Hepatic stellate cell (primary cell): ENCODE results near the gene NSRP1.
"Not testable (repeated sequence)": the region's sequence is repeated elsewhere in the genome, so short reads cannot be mapped to it uniquely, and the experiment has no call there.

ENCODE experiments used
- DNase-seq: peaks from one replicate; pipeline ENCODE4 v3.0.0; 2011; ENCODE audit warnings: low spot score

NSRP1 gene

DNA sequence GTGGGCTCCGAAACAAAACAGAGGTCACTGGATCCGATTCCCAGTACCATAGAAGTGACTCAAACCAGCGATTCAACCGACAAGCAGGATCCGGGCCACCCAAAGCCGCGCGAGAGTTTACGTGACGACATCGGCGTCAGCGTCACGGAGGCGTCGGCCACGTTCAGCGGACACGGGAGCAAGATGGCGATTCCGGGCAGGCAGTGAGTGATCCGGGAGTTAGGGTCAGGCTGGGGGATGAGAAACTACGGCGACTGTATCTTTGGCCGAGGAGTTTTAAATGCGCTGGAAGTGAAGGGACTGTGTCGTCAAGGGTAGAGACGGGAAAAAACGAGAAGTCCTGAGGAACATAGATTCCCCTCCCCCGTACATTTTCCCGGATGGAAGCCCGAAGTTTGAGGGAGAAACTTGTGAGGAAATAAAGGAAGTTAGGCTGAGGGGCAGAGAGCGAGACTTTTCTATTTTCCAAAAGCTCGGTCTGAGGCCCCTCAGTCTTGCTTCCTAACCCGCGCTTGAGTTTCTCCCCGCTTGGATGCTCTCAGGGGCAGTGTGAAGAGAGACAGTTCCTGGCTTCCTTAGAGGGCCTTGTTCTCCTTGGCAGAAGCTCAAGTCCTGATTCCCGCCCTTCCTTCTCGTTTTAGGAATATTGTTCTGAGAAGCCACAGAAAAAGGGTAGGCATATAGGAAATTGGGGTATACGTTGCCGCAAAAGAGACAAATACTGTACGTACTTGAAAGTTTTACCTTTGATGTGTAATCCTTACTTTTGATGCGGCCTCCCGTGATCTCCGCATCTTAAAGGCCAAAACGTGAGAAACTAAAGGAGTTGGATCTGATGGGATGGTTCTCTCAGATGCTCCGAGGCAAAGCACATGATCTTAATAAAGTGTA, at the start of gene NSRP1:
Gene NSRP1 (plus strand): TSS at position 156 of the 891 bp plus-strand sequence. CDS start 28 bp downstream, at position 184.
- peak; percentile 92 for DNase-seq

DNA sequence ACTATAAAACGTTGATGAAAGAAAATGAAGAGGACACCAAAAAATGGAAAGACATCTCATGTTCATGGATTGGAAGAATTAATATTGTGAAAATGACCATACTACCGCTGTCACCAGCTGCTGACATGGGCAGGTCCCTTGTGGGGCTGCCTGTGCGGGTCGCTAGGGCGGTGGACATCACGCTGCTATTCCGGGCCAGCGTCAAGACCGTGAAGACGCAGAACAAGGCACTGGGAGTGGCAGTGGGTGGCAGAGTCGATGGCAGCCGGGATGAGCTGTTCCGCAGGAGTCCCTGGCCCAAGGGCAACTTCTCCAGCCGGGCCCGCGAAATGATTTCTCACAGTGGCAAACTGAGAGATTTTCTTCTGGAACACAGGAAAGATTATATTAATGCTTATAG, 48.2 kb upstream of the NSRP1 start:
- DNase-seq = no peak

DNA sequence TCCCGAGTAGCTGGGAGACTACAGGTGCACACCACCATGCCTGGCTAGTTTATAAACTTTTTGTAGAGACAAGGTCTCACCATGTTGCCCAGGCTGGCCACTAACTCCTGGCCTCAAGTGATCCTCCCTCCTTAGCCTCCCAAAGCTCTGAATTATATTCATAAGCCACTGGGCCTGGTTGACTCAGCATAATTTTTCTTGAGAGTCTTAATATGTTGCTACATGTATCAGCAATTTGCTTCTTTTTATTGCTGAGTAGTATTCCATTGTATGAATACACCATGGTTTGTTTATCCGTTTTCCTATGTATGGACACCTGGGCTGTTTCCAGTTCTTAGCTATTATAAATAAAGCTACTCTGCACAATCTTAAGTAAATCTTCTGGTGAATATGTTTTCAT, 42.4 kb upstream of the NSRP1 start:
- DNase-seq = no peak

GRCh38 chr17:30074730-30075129, 41.9 kb upstream of the NSRP1 start:
- no peak for DNase-seq

DNA sequence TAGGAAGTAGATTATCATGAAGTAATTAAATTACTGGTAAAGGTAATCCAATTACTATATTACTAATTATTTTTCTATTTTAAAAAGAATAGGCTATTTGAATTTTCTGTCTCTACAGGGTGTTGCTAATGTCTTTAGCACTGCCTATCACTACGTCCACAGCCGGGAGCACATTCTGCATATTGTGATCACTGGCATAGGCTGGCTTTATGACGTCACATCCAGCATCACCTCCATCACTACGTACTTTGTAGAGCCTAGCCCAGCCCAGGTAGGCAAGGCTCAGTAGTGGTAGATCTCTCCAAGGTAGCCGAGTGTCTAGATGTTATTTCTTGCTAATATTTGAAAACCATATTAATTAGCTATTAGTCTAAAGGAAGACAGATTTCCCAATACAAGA, 33.8 kb upstream of the NSRP1 start:
- DNase-seq = no peak

DNA sequence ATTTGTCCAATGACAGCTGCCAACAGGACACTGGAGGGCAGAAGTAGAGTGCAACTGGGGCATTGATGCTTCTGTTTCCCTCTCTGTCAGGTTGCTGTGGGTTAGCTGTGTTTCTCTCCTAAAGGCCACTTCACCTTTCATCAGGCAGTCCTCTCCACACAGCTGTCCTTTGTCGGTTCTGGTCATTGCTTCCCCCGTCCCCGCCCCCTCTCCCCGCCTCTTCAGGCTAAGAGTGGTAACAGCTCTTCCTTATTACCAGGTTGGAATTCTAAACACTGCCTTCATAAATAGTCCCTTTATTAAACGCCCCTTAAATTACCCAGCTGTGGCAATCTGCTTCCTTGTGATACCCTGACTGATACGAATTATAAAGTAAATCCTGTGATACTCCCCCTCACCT, 31.8 kb upstream of the NSRP1 start:
- no peak for DNase-seq

- no peak for DNase-seq
Measured at GRCh38 chr17:30086896-30087295, 29.7 kb upstream of the NSRP1 start.

- not testable (repeated sequence) for DNase-seq
Measured at GRCh38 chr17:30087431-30087830, 29.2 kb upstream of the NSRP1 start.

- DNase-seq = no peak
Measured at GRCh38 chr17:30091121-30091670, 25.4 kb upstream of the NSRP1 start.

GRCh38 chr17:30091771-30092170, 24.8 kb upstream of the NSRP1 start:
- peak; percentile 56 for DNase-seq

DNA sequence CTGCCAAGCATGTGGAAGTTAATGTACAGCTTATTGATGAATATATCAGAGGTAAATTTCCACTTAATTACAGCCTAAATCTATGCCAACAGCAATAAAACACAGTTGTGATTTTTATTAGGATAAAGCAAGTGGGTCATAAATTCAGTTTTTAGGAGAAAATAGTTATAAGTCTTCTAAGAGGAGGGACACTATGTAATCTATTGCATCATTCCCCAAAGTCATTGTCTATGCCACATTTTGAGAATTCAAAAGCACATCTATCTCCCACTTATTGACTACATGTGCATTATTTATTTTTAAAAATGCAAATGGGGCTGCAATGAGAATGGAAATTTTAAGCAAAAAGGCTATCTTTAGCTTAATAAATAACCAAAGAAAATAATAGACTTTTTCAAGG, 23.7 kb upstream of the NSRP1 start:
- no peak for DNase-seq

- peak; percentile 69 for DNase-seq
Measured at GRCh38 chr17:30093463-30094147, 23.0 kb upstream of the NSRP1 start.

DNA sequence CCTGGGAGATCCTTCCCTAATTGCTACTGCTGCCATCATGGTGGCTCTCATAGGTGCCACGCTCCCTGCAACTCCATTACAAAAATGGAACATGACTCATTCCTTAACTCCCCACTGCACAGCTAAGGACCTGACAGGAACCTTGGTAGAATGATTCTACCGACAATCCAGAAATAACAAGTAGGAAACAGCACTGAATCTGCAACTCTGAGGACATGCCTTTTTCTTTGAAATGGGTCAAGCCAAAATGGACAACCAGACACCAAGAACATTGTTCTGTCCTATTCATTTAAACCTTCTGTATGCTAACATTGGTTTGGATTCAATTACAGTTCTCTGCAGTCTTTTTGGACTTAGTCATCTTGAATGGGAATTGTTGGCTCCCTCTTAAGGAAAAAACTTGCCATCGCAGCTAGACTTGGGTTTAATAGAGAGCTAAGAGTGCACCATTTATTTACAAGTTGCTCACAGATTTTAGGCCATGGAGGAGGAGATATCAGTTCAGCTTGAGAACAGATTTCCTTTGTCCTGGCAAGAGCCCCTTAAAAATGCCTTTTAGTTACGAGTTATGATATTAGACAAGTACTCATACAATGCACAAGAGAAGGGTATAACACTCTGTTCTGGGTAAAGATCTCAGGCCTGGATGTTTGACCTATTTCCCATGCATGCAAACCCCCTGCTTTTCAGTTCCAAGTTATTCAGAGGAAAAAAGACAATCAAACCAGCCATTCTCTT, 20.9 kb upstream of the NSRP1 start:
- DNase-seq = peak; percentile 43

GRCh38 chr17:30101686-30102390, 14.8 kb upstream of the NSRP1 start:
- DNase-seq = no peak

DNA sequence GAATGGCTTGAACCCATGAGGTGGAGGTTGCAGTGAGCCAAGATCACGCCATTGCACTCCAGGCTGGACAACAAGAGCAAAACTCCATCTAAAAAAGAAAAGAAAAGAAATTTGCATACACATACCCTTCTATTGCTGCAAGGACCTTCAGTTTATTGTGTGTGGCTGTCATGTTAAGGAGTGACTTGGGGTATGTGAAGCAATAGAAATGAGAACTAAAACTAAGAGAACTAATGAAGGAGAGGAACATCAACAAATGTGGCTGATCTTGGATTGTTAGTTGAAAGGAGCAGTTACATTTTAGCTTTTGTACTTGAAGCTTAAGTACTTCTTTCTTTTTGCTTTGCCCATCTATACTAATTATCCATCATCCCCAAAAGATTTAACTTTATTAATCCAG, 12.7 kb upstream of the NSRP1 start:
- no peak for DNase-seq

DNA sequence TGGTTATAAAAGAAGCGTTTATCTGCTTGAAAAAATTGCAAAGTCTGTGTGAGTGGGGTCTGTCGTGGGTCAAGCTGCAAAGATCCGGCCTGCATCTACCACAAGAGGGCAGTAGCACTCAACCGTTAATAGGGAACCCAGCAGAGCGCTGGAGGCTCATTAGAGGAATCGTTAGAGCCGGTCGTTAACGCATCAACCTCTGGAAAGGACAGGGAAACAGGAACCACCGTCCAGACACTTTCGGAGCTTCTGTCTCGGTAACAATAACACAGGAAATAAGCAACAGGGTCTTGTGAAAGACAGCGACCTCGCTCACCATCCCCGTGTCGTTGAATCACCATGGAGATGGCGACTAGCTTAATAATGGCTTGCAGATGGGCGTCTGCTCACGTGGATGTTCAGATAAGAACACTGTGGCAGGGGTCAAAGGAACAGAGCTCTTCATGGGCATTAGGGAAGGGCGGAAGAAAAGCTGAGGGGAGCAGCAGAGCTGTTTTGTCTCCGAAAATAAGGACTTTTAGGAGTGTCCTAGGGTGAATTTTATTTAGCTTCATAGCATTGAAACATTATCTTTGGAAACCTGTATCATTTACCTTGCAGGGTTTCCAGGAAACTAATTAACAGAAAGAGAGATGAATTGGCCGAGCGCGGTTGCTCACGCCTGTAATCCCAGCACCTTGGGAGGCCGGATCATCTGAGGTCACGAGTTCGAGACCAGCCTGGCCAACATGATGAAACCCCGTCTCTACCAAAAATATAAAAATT, 11.9 kb upstream of the NSRP1 start:
- DNase-seq = peak; percentile 60

DNA sequence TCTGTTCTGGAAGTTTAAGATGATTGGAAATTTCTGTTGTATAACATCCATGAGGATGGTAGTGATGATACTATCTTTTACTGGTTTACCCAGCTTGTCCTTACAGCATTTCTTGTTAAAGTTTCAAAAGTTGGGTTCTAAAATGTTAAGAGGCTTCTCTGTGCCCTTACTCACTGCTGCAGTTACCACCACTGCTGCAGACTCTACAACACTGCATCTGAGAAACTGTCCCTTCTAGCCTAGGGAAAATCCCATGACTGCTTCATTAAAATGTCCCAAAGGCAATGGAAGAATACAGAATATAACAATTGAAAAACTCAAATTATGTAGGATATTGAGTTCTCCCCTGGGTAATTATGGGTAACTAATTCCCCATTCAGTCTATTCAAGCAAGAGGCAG, 3.8 kb upstream of the NSRP1 start:
- DNase-seq = no peak

- DNase-seq = no peak
Measured at GRCh38 chr17:30113213-30113612, 3.4 kb upstream of the NSRP1 start.

DNA sequence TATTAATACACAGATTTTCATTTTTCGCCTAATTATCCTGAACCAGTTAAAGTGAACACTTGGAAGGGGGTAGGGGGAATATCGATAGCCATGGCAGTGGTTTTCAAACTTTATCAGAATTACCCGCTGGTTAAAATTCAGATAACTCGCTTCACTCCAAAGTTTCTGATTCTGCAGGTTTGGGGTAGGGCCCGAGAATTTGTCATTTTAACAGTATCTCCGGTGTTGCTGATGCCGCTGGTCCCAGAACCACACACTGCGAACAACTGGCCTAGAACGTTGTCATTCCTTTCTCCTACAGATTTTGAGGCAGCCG, 313 bp upstream of the NSRP1 start:
- no peak for DNase-seq

GRCh38 chr17:30117675-30118081, 1.1 kb downstream of the NSRP1 start:
- DNase-seq = peak; percentile 8

DNA sequence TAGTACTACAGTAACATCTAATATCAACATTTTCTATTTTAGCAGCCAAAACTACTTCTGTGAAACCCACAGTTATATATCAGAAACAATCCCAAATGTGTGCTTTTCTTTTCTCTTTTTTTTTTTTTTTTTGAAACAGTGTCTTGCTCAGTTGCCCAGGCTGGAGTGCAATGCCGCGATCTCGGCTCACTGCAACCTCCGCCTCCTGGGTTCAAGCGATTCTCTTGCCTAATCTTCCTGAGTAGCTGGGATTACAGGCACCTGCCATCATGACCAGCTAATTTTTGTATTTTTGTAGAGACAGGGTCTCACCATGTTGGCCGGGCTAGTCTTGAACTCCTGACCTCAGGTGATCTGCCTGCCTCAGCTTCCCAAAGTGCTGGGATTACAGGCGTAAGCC, 2.0 kb downstream of the NSRP1 start:
- not testable (repeated sequence) for DNase-seq
